ENCODE measurements around the gene TIAM2.

DNA sequence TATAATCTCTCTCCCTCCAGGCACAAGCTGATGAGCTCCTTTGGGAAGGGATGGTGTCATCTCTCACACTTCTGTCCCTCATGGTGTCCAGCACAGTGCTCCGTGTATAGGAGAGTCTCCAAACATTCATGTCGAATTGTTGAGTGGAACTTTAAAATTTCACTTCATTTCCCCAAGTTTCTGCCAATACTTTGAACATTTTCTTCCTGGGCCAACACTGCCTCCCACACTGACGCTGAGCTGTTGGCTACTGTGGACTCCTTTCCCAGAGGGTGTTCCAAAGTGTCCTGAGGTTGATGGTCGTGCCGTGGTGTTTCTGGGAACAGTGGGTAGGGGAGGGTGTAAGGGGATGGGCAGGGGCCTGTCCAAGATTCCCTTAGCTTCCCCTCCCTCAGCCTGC, 122.7 kb downstream of the TIAM2 start:
- TF ChIP-seq EP300 (IDR thresholded peaks at IDR 0.05) (no peak), POLR2A (IDR thresholded peaks at IDR 0.05) (no peak)
- TF ChIP-seq, protein P1, sequence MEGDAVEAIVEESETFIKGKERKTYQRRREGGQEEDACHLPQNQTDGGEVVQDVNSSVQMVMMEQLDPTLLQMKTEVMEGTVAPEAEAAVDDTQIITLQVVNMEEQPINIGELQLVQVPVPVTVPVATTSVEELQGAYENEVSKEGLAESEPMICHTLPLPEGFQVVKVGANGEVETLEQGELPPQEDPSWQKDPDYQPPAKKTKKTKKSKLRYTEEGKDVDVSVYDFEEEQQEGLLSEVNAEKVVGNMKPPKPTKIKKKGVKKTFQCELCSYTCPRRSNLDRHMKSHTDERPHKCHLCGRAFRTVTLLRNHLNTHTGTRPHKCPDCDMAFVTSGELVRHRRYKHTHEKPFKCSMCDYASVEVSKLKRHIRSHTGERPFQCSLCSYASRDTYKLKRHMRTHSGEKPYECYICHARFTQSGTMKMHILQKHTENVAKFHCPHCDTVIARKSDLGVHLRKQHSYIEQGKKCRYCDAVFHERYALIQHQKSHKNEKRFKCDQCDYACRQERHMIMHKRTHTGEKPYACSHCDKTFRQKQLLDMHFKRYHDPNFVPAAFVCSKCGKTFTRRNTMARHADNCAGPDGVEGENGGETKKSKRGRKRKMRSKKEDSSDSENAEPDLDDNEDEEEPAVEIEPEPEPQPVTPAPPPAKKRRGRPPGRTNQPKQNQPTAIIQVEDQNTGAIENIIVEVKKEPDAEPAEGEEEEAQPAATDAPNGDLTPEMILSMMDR (IDR thresholded peaks at IDR 0.05), result no peak
